ENCODE results near the gene NCOA1. TPM values are rescaled to one million over a fixed set of nuclear protein-coding genes. Genes with fewer than 3 reads are reported as not detected.

Gene NCOA1
- total and polyA plus RNA-seq, 4 donors: 6.5 to 26.6 (median 16.3) TPM

DNA sequence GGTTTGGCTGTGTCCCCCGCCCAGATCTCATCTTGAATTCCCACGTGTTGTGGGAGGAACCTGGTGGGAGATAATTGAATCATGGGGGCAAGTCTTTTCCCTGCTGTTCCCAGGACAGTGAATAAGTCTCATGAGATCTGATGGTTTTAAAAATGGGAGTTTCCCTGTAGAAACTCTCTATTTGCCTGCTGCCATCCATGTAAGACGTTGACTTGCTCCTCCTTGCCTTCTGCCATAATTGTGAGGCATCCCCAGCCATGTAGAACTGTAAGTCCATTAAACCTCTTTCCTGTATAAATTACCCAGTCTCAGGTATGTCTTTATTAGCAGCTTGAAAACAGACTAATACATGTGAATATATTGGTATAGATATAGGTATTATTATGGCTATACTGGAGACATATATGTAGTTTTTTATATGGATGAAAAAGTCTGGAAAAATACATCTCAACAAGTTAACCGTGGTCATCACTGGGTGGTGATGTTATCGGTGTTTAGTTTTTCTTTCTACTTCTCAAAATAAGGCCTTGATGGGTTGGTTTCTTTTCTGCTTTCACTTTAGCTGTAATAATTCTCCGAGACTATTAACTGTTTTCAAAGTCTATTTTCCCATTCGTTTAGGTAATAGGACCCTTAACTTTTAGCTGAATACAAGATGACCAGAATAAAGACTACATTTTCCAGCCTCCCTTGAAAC lies 39.1 kb upstream of the NCOA1 start:
- no peaks in the 10 kb centered on the region for H3K4me1 ChIP-seq (ENCODE audit: control insufficient read depth in 4 of 4, insufficient read depth in 4 of 4, low read length in 3 of 4)
- 75% methylated on average over 7 of the region's 7 CpGs for WGBS
- H3K36me3 ChIP-seq (ENCODE audit: control insufficient read depth in 4 of 4, insufficient read depth in 3 of 4, low read depth in 1 of 4, low read length in 3 of 4): no peaks in the 10 kb centered on the region
- no peak overlapping the region for H3K4me3 ChIP-seq (ENCODE audit: low read depth in 1 of 3, low read length in 3 of 3)
- no peak for DNase-seq (ENCODE audit: low spot score)
- H3K9me3 ChIP-seq (ENCODE audit: control insufficient read depth in 4 of 4, low read length in 3 of 4): peaks cover 0 to 11% (median 3%) of the 10 kb centered on the region in 4 donors
- H3K27me3 ChIP-seq (ENCODE audit: control insufficient read depth in 4 of 4, insufficient read depth in 4 of 4, low read length in 3 of 4): no peaks in the 10 kb centered on the region
- H3K9ac ChIP-seq (ENCODE audit: low read depth in 1 of 2, low read length in 2 of 2): no peak overlapping the region
- TF ChIP-seq, protein P1, sequence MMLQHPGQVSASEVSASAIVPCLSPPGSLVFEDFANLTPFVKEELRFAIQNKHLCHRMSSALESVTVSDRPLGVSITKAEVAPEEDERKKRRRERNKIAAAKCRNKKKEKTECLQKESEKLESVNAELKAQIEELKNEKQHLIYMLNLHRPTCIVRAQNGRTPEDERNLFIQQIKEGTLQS (IDR thresholded peaks at IDR 0.05): no peak
- TF ChIP-seq TAF1 (conservative IDR thresholded peaks at IDR 0.05) (no peak), HNF4A (conservative IDR thresholded peaks at IDR 0.05) (no peak), GABPA (IDR thresholded peaks at IDR 0.05 in 1 of 2, conservative IDR thresholded peaks at IDR 0.05 in 1 of 2) (no peak), EGR1 (IDR thresholded peaks at IDR 0.05; ENCODE audit: low read depth in 2 of 2) (no peak), FOXA1 (IDR thresholded peaks at IDR 0.05) (no peak), RAD21 (IDR thresholded peaks at IDR 0.05) (no peak), RXRA (IDR thresholded peaks at IDR 0.05) (no peak), YY1 (IDR thresholded peaks at IDR 0.05) (no peak)
- TF ChIP-seq, protein P2, sequence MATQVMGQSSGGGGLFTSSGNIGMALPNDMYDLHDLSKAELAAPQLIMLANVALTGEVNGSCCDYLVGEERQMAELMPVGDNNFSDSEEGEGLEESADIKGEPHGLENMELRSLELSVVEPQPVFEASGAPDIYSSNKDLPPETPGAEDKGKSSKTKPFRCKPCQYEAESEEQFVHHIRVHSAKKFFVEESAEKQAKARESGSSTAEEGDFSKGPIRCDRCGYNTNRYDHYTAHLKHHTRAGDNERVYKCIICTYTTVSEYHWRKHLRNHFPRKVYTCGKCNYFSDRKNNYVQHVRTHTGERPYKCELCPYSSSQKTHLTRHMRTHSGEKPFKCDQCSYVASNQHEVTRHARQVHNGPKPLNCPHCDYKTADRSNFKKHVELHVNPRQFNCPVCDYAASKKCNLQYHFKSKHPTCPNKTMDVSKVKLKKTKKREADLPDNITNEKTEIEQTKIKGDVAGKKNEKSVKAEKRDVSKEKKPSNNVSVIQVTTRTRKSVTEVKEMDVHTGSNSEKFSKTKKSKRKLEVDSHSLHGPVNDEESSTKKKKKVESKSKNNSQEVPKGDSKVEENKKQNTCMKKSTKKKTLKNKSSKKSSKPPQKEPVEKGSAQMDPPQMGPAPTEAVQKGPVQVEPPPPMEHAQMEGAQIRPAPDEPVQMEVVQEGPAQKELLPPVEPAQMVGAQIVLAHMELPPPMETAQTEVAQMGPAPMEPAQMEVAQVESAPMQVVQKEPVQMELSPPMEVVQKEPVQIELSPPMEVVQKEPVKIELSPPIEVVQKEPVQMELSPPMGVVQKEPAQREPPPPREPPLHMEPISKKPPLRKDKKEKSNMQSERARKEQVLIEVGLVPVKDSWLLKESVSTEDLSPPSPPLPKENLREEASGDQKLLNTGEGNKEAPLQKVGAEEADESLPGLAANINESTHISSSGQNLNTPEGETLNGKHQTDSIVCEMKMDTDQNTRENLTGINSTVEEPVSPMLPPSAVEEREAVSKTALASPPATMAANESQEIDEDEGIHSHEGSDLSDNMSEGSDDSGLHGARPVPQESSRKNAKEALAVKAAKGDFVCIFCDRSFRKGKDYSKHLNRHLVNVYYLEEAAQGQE (IDR thresholded peaks at IDR 0.05): no peak
- TF ChIP-seq, protein P3, sequence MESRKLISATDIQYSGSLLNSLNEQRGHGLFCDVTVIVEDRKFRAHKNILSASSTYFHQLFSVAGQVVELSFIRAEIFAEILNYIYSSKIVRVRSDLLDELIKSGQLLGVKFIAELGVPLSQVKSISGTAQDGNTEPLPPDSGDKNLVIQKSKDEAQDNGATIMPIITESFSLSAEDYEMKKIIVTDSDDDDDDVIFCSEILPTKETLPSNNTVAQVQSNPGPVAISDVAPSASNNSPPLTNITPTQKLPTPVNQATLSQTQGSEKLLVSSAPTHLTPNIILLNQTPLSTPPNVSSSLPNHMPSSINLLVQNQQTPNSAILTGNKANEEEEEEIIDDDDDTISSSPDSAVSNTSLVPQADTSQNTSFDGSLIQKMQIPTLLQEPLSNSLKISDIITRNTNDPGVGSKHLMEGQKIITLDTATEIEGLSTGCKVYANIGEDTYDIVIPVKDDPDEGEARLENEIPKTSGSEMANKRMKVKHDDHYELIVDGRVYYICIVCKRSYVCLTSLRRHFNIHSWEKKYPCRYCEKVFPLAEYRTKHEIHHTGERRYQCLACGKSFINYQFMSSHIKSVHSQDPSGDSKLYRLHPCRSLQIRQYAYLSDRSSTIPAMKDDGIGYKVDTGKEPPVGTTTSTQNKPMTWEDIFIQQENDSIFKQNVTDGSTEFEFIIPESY (IDR thresholded peaks at IDR 0.05): no peak
- TF ChIP-seq, protein P4, sequence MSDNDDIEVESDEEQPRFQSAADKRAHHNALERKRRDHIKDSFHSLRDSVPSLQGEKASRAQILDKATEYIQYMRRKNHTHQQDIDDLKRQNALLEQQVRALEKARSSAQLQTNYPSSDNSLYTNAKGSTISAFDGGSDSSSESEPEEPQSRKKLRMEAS (IDR thresholded peaks at IDR 0.05): no peak
- TF ChIP-seq, protein P5, sequence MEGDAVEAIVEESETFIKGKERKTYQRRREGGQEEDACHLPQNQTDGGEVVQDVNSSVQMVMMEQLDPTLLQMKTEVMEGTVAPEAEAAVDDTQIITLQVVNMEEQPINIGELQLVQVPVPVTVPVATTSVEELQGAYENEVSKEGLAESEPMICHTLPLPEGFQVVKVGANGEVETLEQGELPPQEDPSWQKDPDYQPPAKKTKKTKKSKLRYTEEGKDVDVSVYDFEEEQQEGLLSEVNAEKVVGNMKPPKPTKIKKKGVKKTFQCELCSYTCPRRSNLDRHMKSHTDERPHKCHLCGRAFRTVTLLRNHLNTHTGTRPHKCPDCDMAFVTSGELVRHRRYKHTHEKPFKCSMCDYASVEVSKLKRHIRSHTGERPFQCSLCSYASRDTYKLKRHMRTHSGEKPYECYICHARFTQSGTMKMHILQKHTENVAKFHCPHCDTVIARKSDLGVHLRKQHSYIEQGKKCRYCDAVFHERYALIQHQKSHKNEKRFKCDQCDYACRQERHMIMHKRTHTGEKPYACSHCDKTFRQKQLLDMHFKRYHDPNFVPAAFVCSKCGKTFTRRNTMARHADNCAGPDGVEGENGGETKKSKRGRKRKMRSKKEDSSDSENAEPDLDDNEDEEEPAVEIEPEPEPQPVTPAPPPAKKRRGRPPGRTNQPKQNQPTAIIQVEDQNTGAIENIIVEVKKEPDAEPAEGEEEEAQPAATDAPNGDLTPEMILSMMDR (IDR thresholded peaks at IDR 0.05; ENCODE audit: low read depth, low read length, missing input control): no peak
- no peak overlapping the region for H3K27ac ChIP-seq (ENCODE audit: low read depth in 1 of 2, low read length in 2 of 2)

DNA sequence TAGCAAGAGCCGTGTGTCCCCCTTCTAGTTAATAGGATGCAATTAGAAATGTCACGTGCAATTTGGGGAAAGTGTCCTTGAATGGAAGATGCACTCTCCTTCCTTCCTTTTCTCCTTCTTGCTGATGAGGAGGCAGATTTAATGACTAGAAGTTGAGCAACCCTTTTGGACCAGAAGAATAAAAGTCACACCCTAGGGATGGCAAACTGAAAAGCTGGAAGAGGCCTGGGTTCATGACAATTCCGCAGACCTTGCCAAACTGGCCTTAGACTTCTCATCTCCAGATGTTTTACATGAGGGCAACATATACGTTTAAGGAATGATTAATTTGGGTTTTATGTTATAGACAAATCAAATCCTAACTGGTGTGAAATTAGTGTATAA lies 38.6 kb upstream of the NCOA1 start:
- H3K36me3 ChIP-seq (ENCODE audit: control insufficient read depth in 4 of 4, insufficient read depth in 3 of 4, low read depth in 1 of 4, low read length in 3 of 4): no peaks in the 10 kb centered on the region
- no peak overlapping the region for H3K27ac ChIP-seq (ENCODE audit: low read depth in 1 of 2, low read length in 2 of 2)
- H3K4me1 ChIP-seq (ENCODE audit: control insufficient read depth in 4 of 4, insufficient read depth in 4 of 4, low read length in 3 of 4): no peaks in the 10 kb centered on the region
- no peaks in the 10 kb centered on the region for H3K27me3 ChIP-seq (ENCODE audit: control insufficient read depth in 4 of 4, insufficient read depth in 4 of 4, low read length in 3 of 4)
- DNase-seq (ENCODE audit: low spot score): no peak
- no peak overlapping the region for H3K9ac ChIP-seq (ENCODE audit: low read depth in 1 of 2, low read length in 2 of 2)
- peaks cover 0 to 11% (median 3%) of the 10 kb centered on the region in 4 donors for H3K9me3 ChIP-seq (ENCODE audit: control insufficient read depth in 4 of 4, low read length in 3 of 4)
- H3K4me3 ChIP-seq (ENCODE audit: low read depth in 1 of 3, low read length in 3 of 3): no peak overlapping the region
- 81% methylated on average over 4 of the region's 4 CpGs for WGBS
- TF ChIP-seq TAF1 (conservative IDR thresholded peaks at IDR 0.05) (no peak), HNF4G (IDR thresholded peaks at IDR 0.05) (no peak)

Data from liver (tissue), 9 donors.